ENCODE data around the gene MPL.

- no peak for TF ChIP-seq CTCF (IDR thresholded peaks at IDR 0.05; ENCODE audit: low read depth, low read length, poor library complexity, severe bottlenecking)
- no peak for TF ChIP-seq EZH2phosphoT487 (IDR thresholded peaks at IDR 0.05; ENCODE audit: borderline replicate concordance, low read length)
Measured at GRCh38 chr1:43315481-43315880, 22.1 kb upstream of the MPL start.

Measured in DOHH2 (cell line).